ENCODE measurements around the gene MGST1. TPM values are rescaled to one million over a fixed set of nuclear protein-coding genes. Genes with fewer than 3 reads are reported as not detected.
"Not testable (repeated sequence)": the region's sequence is repeated elsewhere in the genome, so short reads cannot be mapped to it uniquely, and the experiment has no call there.

Gene MGST1
- total RNA-seq, 4 donors from 2014 or later, result 84.3 to 205 (median 134) TPM

DNA sequence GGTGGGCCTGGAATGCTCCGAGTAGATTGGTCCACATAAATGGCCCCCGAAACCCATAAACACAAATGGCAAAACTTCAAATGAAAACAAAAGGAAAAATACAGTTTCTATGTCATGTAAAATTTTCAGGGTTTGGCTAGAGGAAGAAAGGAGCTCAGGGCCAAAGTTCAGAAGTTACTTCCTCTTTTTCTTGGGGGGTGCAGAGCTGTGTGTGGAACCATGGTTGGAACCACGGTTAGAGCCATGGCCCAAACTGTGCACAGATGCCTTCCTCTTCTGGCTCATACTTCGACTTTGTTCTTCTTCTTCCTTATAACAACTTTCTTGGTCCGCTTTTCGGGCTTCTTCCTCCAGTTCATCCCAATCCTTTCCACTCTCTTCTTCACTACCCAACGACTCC lies 51.7 kb downstream of the MGST1 start:
- no peak for DNase-seq
- Histone ChIP-seq H3K27ac (no peak overlapping the region), H3K36me3 (no peaks in the 10 kb centered on the region), H3K27me3 (no peaks in the 10 kb centered on the region), H3K4me1 (no peaks in the 10 kb centered on the region), H3K9me3 (peaks cover 0 to 11% (median 0%) of the 10 kb centered on the region in 3 donors), H3K4me3 (no peak overlapping the region)
- intact Hi-C loops (cut with DNase I), result no loop called here
- WGBS, 2 donors, result 66 to 87% methylated on average over 7 of the region's 7 CpGs
- no peak for TF ChIP-seq POLR2A (IDR thresholded peaks at IDR 0.05)
- TF ChIP-seq, protein P1, sequence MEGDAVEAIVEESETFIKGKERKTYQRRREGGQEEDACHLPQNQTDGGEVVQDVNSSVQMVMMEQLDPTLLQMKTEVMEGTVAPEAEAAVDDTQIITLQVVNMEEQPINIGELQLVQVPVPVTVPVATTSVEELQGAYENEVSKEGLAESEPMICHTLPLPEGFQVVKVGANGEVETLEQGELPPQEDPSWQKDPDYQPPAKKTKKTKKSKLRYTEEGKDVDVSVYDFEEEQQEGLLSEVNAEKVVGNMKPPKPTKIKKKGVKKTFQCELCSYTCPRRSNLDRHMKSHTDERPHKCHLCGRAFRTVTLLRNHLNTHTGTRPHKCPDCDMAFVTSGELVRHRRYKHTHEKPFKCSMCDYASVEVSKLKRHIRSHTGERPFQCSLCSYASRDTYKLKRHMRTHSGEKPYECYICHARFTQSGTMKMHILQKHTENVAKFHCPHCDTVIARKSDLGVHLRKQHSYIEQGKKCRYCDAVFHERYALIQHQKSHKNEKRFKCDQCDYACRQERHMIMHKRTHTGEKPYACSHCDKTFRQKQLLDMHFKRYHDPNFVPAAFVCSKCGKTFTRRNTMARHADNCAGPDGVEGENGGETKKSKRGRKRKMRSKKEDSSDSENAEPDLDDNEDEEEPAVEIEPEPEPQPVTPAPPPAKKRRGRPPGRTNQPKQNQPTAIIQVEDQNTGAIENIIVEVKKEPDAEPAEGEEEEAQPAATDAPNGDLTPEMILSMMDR (IDR thresholded peaks at IDR 0.05), result no peak

DNA sequence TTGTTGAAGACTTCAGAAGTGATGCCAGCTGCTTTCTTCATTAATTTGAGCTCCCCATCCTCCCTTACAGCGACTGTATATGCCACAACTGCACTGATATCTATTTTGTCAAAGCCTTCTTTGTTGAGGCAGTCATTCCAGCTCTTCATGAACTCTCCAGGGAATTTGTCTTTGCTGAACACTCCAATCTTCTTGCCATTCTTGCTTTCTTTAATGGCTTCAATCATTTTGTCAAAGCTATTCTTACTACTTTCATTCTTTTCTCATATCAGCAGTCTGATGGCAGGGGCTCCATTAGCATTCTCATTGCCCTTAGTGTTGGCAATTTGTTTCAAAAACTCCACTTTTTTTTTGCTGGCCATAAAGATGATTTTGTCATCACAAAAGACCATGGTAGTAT lies 54.4 kb downstream of the MGST1 start:
- H3K4me1 ChIP-seq; intact Hi-C loops (cut with DNase I); DNase-seq; H3K9me3 ChIP-seq; H3K27ac ChIP-seq; H3K4me3 ChIP-seq; H3K27me3 ChIP-seq; H3K36me3 ChIP-seq: not testable (repeated sequence)
- 44 to 57% methylated on average over 1 of the region's 1 CpG for WGBS, 2 donors

DNA sequence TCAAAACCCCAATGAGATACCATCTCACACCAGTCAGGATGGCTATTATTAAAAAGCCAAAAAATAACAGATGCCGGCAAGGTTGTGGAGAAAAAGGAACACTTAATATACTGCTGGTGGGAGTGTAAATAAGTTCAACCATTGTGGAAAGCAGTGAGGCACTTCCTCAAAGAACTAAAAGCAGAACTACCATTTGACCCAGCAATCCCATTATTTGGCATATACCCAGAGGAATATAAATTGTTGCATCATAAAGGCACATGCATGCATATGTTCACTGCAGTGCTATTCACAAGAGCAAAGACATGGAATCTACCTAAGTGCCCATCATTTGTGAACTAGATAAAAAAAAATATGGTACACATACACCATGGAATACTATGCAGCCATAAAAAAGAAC lies 59.9 kb downstream of the MGST1 start:
- TF ChIP-seq, protein P1 (IDR thresholded peaks at IDR 0.05), result no peak
- no peak for TF ChIP-seq POLR2A (IDR thresholded peaks at IDR 0.05)
- 80 to 88% methylated on average over 1 of the region's 1 CpG for WGBS, 2 donors
- Histone ChIP-seq H3K9me3 (peaks cover 0 to 6% (median 0%) of the 10 kb centered on the region in 3 donors), H3K27ac (no peak overlapping the region), H3K27me3 (no peaks in the 10 kb centered on the region), H3K4me1 (no peaks in the 10 kb centered on the region), H3K4me3 (no peak overlapping the region), H3K36me3 (no peaks in the 10 kb centered on the region)
- no peak for DNase-seq
- intact Hi-C loops (cut with DNase I), result no loop called here

Other genes with a start within 250 kb of the MGST1 start
- not detected for gene SLC15A5, start 70.0 kb upstream of the MGST1 start, total RNA-seq